AG09319 (cell line): Measurements from ENCODE around the gene MUC4.

ENCODE experiments used
- DNase-seq: peaks from one replicate; pipeline ENCODE4 v3.0.0-alpha.2; 2010; ENCODE audit warnings: low read depth; ENCODE audit errors: extremely low read depth
- CTCF ChIP-seq: IDR thresholded peaks from 2 replicates; pipeline ENCODE4 v1.5.1; 2011; ENCODE audit warnings: low read depth, mild to moderate bottlenecking, inconsistent platforms, low read length, moderate library complexity

MUC4 gene

GRCh38 chr3:195701042-195701915 lies 110.5 kb downstream of the MUC4 start:
- no peak for TF ChIP-seq CTCF
- no peak for DNase-seq

GRCh38 chr3:195700319-195700718 lies 111.4 kb downstream of the MUC4 start:
- TF ChIP-seq CTCF, result no peak
- DNase-seq, result no peak

- no peak for DNase-seq
- no peak for TF ChIP-seq CTCF
These were observed 111.9 kb downstream of the MUC4 start for GRCh38 chr3:195699860-195700259.

- DNase-seq, result no peak
- no peak for TF ChIP-seq CTCF
These were observed 112.3 kb downstream of the MUC4 start for GRCh38 chr3:195699388-195699771.

GRCh38 chr3:195698647-195699387 lies 112.9 kb downstream of the MUC4 start:
- no peak for DNase-seq
- no peak for TF ChIP-seq CTCF

- no peak for TF ChIP-seq CTCF
- no peak for DNase-seq
These were observed 113.4 kb downstream of the MUC4 start for GRCh38 chr3:195698325-195698646.
